Measurements from ENCODE around the gene CFAP161. TPM values are rescaled to one million over a fixed set of nuclear protein-coding genes. Genes with fewer than 3 reads are reported as not detected.

Gene CFAP161
- total and polyA plus RNA-seq, 4 donors, result 0.75 to 0.84 TPM; not detected in 2

DNA sequence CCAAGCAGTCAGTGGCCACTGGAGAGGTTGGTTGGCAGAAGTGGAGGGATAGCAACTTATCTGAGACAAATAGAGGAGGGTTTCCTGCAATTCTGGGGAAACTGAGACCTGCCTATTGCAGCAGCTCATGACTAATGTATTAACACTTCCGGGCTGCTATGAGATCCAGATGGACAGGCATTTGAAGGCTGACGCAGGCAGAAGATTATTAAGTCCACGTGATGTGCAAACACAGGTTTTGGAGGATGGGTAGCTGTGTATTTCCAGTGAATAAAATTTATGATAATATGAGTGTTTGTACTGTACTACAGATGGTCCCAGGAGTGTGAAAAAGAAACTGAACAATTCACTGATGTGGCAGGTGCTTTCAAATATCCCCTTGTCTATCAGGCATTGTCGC, 28.5 kb upstream of the CFAP161 start:
- H3K4me3 ChIP-seq (ENCODE audit: low read depth in 1 of 3, low read length in 3 of 3), result no peak overlapping the region
- no peaks in the 10 kb centered on the region for H3K36me3 ChIP-seq (ENCODE audit: control insufficient read depth in 4 of 4, insufficient read depth in 3 of 4, low read depth in 1 of 4, low read length in 3 of 4)
- DNase-seq (ENCODE audit: low spot score), result no peak
- TF ChIP-seq, protein P1, sequence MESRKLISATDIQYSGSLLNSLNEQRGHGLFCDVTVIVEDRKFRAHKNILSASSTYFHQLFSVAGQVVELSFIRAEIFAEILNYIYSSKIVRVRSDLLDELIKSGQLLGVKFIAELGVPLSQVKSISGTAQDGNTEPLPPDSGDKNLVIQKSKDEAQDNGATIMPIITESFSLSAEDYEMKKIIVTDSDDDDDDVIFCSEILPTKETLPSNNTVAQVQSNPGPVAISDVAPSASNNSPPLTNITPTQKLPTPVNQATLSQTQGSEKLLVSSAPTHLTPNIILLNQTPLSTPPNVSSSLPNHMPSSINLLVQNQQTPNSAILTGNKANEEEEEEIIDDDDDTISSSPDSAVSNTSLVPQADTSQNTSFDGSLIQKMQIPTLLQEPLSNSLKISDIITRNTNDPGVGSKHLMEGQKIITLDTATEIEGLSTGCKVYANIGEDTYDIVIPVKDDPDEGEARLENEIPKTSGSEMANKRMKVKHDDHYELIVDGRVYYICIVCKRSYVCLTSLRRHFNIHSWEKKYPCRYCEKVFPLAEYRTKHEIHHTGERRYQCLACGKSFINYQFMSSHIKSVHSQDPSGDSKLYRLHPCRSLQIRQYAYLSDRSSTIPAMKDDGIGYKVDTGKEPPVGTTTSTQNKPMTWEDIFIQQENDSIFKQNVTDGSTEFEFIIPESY (IDR thresholded peaks at IDR 0.05), result no peak
- no peak for TF ChIP-seq RAD21 (IDR thresholded peaks at IDR 0.05)
- TF ChIP-seq, protein P2, sequence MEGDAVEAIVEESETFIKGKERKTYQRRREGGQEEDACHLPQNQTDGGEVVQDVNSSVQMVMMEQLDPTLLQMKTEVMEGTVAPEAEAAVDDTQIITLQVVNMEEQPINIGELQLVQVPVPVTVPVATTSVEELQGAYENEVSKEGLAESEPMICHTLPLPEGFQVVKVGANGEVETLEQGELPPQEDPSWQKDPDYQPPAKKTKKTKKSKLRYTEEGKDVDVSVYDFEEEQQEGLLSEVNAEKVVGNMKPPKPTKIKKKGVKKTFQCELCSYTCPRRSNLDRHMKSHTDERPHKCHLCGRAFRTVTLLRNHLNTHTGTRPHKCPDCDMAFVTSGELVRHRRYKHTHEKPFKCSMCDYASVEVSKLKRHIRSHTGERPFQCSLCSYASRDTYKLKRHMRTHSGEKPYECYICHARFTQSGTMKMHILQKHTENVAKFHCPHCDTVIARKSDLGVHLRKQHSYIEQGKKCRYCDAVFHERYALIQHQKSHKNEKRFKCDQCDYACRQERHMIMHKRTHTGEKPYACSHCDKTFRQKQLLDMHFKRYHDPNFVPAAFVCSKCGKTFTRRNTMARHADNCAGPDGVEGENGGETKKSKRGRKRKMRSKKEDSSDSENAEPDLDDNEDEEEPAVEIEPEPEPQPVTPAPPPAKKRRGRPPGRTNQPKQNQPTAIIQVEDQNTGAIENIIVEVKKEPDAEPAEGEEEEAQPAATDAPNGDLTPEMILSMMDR (IDR thresholded peaks at IDR 0.05; ENCODE audit: low read depth, low read length, missing input control), result no peak
- TF ChIP-seq, protein P3, sequence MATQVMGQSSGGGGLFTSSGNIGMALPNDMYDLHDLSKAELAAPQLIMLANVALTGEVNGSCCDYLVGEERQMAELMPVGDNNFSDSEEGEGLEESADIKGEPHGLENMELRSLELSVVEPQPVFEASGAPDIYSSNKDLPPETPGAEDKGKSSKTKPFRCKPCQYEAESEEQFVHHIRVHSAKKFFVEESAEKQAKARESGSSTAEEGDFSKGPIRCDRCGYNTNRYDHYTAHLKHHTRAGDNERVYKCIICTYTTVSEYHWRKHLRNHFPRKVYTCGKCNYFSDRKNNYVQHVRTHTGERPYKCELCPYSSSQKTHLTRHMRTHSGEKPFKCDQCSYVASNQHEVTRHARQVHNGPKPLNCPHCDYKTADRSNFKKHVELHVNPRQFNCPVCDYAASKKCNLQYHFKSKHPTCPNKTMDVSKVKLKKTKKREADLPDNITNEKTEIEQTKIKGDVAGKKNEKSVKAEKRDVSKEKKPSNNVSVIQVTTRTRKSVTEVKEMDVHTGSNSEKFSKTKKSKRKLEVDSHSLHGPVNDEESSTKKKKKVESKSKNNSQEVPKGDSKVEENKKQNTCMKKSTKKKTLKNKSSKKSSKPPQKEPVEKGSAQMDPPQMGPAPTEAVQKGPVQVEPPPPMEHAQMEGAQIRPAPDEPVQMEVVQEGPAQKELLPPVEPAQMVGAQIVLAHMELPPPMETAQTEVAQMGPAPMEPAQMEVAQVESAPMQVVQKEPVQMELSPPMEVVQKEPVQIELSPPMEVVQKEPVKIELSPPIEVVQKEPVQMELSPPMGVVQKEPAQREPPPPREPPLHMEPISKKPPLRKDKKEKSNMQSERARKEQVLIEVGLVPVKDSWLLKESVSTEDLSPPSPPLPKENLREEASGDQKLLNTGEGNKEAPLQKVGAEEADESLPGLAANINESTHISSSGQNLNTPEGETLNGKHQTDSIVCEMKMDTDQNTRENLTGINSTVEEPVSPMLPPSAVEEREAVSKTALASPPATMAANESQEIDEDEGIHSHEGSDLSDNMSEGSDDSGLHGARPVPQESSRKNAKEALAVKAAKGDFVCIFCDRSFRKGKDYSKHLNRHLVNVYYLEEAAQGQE (IDR thresholded peaks at IDR 0.05), result no peak
- no peak for TF ChIP-seq HNF4G (IDR thresholded peaks at IDR 0.05)
- no peak for TF ChIP-seq EGR1 (IDR thresholded peaks at IDR 0.05; ENCODE audit: low read depth in 2 of 2)
- no peak for TF ChIP-seq SP1 (IDR thresholded peaks at IDR 0.05)
- H3K27me3 ChIP-seq (ENCODE audit: control insufficient read depth in 4 of 4, insufficient read depth in 4 of 4, low read length in 3 of 4), result no peaks in the 10 kb centered on the region
- WGBS, result 85% methylated on average over 4 of the region's 4 CpGs
- no peaks in the 10 kb centered on the region for H3K9me3 ChIP-seq (ENCODE audit: control insufficient read depth in 4 of 4, low read length in 3 of 4)
- peaks cover 0 to 16% (median 8%) of the 10 kb centered on the region in 4 donors for H3K4me1 ChIP-seq (ENCODE audit: control insufficient read depth in 4 of 4, insufficient read depth in 4 of 4, low read length in 3 of 4)
- H3K27ac ChIP-seq (ENCODE audit: low read depth in 1 of 2, low read length in 2 of 2), result no peak overlapping the region
- H3K9ac ChIP-seq (ENCODE audit: low read depth in 1 of 2, low read length in 2 of 2), result no peak overlapping the region

DNA sequence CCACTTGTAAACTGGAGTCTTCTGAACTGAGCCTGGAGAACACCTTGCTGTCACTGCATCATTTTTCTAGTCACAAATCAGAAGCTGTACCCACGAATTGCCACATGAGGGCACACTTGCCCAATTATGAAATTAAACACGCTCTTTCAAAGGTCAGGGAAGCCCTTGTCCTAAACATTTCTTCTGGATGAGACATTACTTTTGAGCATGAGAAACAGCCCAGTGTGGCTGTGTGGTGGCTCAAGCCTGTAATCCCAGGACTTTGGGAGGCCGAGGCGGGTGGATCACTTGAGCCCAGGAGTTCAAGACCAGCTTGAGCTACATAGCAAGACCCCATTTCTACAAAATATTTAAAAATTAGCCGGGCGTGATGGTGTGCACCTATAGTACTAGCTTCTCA, 27.5 kb upstream of the CFAP161 start:
- H3K27me3 ChIP-seq (ENCODE audit: control insufficient read depth in 4 of 4, insufficient read depth in 4 of 4, low read length in 3 of 4), result no peaks in the 10 kb centered on the region
- no peak for DNase-seq (ENCODE audit: low spot score)

More for the DNA sequence above, 27.5 kb upstream of the CFAP161 start:
- Histone ChIP-seq H3K9ac (ENCODE audit: low read depth in 1 of 2, low read length in 2 of 2) (no peak overlapping the region), H3K4me1 (ENCODE audit: control insufficient read depth in 4 of 4, insufficient read depth in 4 of 4, low read length in 3 of 4) (peaks cover 0 to 16% (median 8%) of the 10 kb centered on the region in 4 donors), H3K27ac (ENCODE audit: low read depth in 1 of 2, low read length in 2 of 2) (no peak overlapping the region), H3K36me3 (ENCODE audit: control insufficient read depth in 4 of 4, insufficient read depth in 3 of 4, low read depth in 1 of 4, low read length in 3 of 4) (no peaks in the 10 kb centered on the region), H3K9me3 (ENCODE audit: control insufficient read depth in 4 of 4, low read length in 3 of 4) (no peaks in the 10 kb centered on the region), H3K4me3 (ENCODE audit: low read depth in 1 of 3, low read length in 3 of 3) (no peak overlapping the region)
- WGBS, result 44% methylated on average over 6 of the region's 6 CpGs
- TF ChIP-seq RAD21 (IDR thresholded peaks at IDR 0.05), result peak; percentile 86 to 90
- no peak for TF ChIP-seq HNF4G (IDR thresholded peaks at IDR 0.05)
- TF ChIP-seq NR2F2 (IDR thresholded peaks at IDR 0.05), result peak; percentile 52
- TF ChIP-seq, protein P2 (IDR thresholded peaks at IDR 0.05; ENCODE audit: low read depth, low read length, missing input control), result peak; percentile 90
- TF ChIP-seq RXRA (IDR thresholded peaks at IDR 0.05), result peak in 1 of 2 donors; percentile 26
- TF ChIP-seq, protein P3 (IDR thresholded peaks at IDR 0.05), result no peak
- TF ChIP-seq FOXA2 (IDR thresholded peaks at IDR 0.05), result no peak
- TF ChIP-seq GABPA (IDR thresholded peaks at IDR 0.05 in 1 of 2, conservative IDR thresholded peaks at IDR 0.05 in 1 of 2), result no peak
- no peak for TF ChIP-seq JUND (IDR thresholded peaks at IDR 0.05)
- TF ChIP-seq HNF4A (conservative IDR thresholded peaks at IDR 0.05), result no peak

Measured in liver (tissue), 9 donors.